GM20000 (cell line): Measurements from ENCODE around the gene SLC25A42.
"Not testable (repeated sequence)": the region's sequence is repeated elsewhere in the genome, so short reads cannot be mapped to it uniquely, and the experiment has no call there.

Source experiments
- DNase-seq: peaks from one replicate; pipeline ENCODE4 v3.0.0; 2012; ENCODE audit warnings: low spot score
- CTCF ChIP-seq: IDR thresholded peaks from 2 replicates; pipeline ENCODE4 v1.5.1; 2012; ENCODE audit warnings: mild to moderate bottlenecking, control low read depth; ENCODE audit errors: extremely low read depth, missing control alignments

Gene SLC25A42

GRCh38 chr19:19098703-19099632 lies 35.2 kb downstream of the SLC25A42 start:
- TF ChIP-seq CTCF: no peak
- no peak for DNase-seq

DNA sequence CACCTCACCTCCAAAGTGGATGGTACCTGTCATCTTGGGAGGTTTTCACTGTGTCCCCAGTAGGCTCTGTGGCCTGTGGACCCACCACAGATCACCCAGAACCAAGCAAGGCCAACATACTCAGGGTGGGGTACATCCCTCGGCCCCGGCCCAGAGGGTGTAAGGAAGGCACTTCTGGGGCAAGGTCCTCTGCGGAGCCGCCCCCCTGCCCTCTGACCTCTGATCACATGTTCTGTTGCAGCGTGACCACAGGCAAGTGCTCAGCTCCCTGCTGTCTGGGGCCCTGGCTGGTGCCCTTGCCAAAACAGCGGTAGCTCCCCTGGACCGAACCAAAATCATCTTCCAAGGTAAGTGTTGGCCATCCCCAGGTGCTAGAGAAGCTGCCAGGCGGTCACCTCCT lies 37.7 kb downstream of the SLC25A42 start:
- no peak for DNase-seq
- TF ChIP-seq CTCF: no peak

DNA sequence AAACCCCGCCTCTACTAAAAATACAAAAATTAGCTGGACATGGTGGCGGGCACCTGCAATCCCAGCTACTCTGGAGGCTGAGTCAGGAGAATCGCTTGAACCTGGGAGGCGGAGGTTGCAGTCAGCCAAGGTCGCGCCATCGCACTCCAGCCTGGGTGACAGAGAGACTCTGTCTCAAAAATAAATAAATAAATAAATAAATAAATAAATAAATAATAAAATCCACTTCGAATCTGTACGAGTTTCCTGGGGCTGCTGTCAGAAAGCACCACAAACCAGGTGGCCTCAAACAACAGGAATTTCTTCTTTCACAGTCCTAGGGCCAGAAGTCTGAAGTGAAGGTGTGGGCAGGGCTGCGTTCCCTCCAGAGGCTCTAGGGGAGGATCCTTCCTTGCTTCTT lies 38.8 kb downstream of the SLC25A42 start:
- DNase-seq: not testable (repeated sequence)

- no peak for DNase-seq
- no peak for TF ChIP-seq CTCF
Observed at GRCh38 chr19:19103167-19103566, 39.4 kb downstream of the SLC25A42 start.

GRCh38 chr19:19105365-19106055 lies 41.7 kb downstream of the SLC25A42 start:
- DNase-seq: peak; percentile 65
- no peak for TF ChIP-seq CTCF

DNA sequence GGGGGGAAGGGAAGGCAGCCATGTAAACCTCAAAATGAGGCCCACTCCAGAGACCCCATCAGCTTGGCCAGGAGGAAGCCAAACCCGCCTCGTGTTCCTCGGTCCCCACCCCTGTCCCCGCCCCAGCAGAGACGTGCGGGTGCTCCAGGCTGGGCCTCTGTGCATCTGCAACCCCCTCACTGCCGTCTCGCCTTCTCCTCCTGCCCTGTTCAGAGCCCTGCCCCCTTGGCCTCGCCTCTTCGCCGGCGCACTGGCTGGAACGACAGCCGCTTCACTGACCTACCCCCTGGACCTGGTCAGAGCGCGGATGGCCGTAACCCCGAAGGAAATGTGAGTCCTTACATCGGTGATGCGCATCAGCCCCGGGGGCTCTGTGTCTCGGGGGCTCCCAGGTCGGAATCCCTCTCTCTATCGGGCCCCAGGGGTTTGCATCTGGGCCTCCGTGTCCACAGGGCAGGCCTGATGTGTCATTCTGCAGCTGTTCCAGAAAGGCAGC lies 42.3 kb downstream of the SLC25A42 start:
- no peak for DNase-seq
- no peak for TF ChIP-seq CTCF

DNA sequence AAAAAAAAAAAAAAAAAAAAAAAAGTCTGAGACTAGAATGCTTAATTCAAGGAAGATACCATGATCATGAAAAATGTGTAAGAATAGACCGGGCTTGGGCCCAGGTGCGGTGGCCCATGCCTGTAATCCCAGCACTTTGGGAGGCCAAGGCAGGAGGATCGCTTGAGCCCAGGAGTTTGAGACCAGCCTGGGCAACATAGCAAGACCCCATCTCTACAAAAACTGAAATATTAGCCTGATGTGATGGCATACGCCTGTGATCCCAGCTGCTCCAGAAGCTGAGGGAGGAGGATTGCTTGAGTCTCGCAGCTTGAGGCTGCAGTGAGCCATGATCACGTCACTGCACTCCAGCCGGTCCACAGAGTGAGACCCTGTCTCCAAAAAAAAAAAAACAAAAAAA lies 43.1 kb downstream of the SLC25A42 start:
- DNase-seq: not testable (repeated sequence)

DNA sequence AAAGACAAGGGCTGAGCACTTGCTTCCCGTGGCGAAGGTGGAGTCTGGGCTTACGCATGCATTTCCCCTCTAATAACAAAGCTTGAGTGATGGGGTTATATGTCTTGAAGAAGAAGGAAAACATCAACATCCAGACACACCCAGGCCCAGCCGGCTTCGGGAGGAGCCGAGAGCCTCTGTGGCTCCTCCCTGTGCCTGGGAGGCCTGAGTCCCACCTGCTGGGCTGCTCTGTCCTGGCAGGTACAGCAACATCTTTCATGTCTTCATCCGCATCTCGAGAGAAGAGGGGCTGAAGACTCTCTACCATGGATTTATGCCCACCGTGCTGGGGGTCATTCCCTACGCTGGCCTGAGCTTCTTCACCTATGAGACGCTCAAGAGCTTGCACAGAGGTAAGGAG lies 43.9 kb downstream of the SLC25A42 start:
- no peak for TF ChIP-seq CTCF
- no peak for DNase-seq
